Uterus (tissue), 4 donors: ENCODE results near the gene CRISP1. TPM values are rescaled to one million over a fixed set of nuclear protein-coding genes. Genes with fewer than 3 reads are reported as not detected.

Experiments
- DNase-seq, 2 donors: peaks; one replicate each; pipeline ENCODE4 v3.0.0-alpha.2; 2019 to 2020
- H3K27ac ChIP-seq, 2 donors: fragments of 200-600 bp; sonication (generic); 1 replicate in 1 of 2; 2 replicates in 1 of 2; pipeline ENCODE4 v1.5.1; 2016 to 2018
- H3K27me3 ChIP-seq, 2 donors: fragments of 200-600 bp; sonication (generic); one replicate each; pipeline ENCODE4 v1.5.1; 2018 to 2019; ENCODE audit warnings: control low read depth in 1 of 2
- H3K36me3 ChIP-seq, 2 donors: fragments of 200-600 bp; sonication (generic); one replicate each; pipeline ENCODE4 v1.5.1; 2019; ENCODE audit warnings: control low read depth in 1 of 2
- H3K4me1 ChIP-seq, 2 donors: fragments of 200-600 bp; sonication (generic); one replicate each; pipeline ENCODE4 v1.5.1; 2018 to 2019; ENCODE audit warnings: control low read depth in 1 of 2
- H3K4me3 ChIP-seq, 2 donors: fragments of 200-600 bp; sonication (generic); 1 replicate in 1 of 2; 2 replicates in 1 of 2; pipeline ENCODE4 v1.5.1; 2018 to 2019; ENCODE audit warnings: mild to moderate bottlenecking in 1 of 2
- H3K9me3 ChIP-seq, 2 donors: fragments of 200-600 bp; sonication (generic); one replicate each; pipeline ENCODE4 v1.5.1; 2019; ENCODE audit warnings: control low read depth in 1 of 2
- POLR2A ChIP-seq, 2 donors: fragments of 450-650 bp; IDR thresholded peaks; one replicate each; pipeline ENCODE4 v1.6.1; 2016; ENCODE audit warnings: antibody characterized with exemption in 2 of 2, mild to moderate bottlenecking in 1 of 2, moderate library complexity in 1 of 2
- intact Hi-C: fragments of 100-400 bp; cut with DNase I; formaldehyde crosslinking; loops from one replicate; pipeline ENCODE4 v1.15.1; 2023; ENCODE audit warnings: low total_unique reads
- total RNA-seq, 4 donors: library from RNA; depleted of rRNA in 3 of 4; stranded (reverse); fragments of >200 nt in 3 of 4; gene quantifications; one replicate each; pipeline versions ENCODE4 v1.1.0 to v1.2.4, GENCODE V29; 2014 to 2023
- TF ChIP-seq, protein P1 (sequence below), 4 experiments: fragments of 200-600 bp in 2 of 4; fragments of 450-650 bp in 2 of 4; sonication (generic) in 2 of 4; IDR thresholded peaks; one replicate each; pipeline ENCODE4 v1.5.1; 2016 to 2019; ENCODE audit warnings: antibody characterized with exemption in 4 of 4, mild to moderate bottlenecking in 2 of 4, moderate library complexity in 1 of 4
- donor health status: DM: yes; HTN: yes; CAD: no.

CRISP1 gene
- total RNA-seq, 4 donors from 2014 or later: not detected

DNA sequence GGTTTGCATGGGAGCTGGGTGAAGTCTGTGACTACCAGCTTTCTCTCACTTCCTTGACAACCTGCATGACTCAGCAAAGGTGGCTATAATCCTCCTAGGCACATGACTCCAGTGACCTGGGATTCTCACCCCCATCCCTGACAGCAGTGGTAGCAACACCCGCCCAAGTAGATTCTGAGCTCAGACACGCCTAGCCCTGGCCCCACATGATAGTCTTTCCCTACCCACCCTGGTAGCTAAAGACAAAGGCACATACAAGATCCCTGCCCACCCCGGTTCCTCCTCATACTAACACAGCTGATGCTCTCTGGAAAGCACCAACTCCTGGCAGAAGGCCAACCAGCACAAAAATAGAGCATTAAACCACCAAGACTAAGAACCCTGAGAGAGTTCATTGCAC, 25.9 kb upstream of the CRISP1 start:
- Histone ChIP-seq H3K9me3 (no peaks in the 10 kb centered on the region), H3K27ac (no peak overlapping the region), H3K27me3 (no peaks in the 10 kb centered on the region), H3K4me1 (no peaks in the 10 kb centered on the region), H3K4me3 (no peak overlapping the region), H3K36me3 (no peaks in the 10 kb centered on the region)
- DNase-seq: no peak
- intact Hi-C loops: no loop called here
- no peak for TF ChIP-seq POLR2A (IDR thresholded peaks at IDR 0.05)
- TF ChIP-seq, protein P1, sequence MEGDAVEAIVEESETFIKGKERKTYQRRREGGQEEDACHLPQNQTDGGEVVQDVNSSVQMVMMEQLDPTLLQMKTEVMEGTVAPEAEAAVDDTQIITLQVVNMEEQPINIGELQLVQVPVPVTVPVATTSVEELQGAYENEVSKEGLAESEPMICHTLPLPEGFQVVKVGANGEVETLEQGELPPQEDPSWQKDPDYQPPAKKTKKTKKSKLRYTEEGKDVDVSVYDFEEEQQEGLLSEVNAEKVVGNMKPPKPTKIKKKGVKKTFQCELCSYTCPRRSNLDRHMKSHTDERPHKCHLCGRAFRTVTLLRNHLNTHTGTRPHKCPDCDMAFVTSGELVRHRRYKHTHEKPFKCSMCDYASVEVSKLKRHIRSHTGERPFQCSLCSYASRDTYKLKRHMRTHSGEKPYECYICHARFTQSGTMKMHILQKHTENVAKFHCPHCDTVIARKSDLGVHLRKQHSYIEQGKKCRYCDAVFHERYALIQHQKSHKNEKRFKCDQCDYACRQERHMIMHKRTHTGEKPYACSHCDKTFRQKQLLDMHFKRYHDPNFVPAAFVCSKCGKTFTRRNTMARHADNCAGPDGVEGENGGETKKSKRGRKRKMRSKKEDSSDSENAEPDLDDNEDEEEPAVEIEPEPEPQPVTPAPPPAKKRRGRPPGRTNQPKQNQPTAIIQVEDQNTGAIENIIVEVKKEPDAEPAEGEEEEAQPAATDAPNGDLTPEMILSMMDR (IDR thresholded peaks at IDR 0.05): no peak

DNA sequence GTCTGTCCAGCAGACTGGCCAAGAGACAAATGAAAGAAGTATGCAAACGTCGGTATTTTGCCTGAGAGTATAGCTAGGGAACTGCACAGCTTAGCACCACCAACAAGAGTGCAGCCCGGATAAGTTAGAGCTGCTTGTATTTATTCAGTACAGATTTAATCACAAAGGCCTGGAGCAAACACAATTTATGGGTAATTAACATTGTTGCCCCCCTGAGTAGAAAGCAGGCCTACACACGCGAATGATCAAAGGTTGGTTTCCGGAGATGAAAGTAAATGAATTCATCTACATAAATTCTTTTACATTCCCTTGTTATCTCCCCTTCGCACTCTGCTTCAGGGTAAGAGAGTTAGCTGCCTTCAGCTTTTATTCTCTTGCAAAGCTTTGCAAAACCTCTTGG, 24.7 kb upstream of the CRISP1 start:
- no peak for TF ChIP-seq POLR2A (IDR thresholded peaks at IDR 0.05)
- TF ChIP-seq, protein P1 (IDR thresholded peaks at IDR 0.05): no peak
- H3K4me1 ChIP-seq: no peaks in the 10 kb centered on the region
- intact Hi-C loops: no loop called here
- H3K27ac ChIP-seq: no peak overlapping the region
- H3K4me3 ChIP-seq: no peak overlapping the region
- no peaks in the 10 kb centered on the region for H3K27me3 ChIP-seq
- no peaks in the 10 kb centered on the region for H3K36me3 ChIP-seq
- DNase-seq: no peak
- no peaks in the 10 kb centered on the region for H3K9me3 ChIP-seq

DNA sequence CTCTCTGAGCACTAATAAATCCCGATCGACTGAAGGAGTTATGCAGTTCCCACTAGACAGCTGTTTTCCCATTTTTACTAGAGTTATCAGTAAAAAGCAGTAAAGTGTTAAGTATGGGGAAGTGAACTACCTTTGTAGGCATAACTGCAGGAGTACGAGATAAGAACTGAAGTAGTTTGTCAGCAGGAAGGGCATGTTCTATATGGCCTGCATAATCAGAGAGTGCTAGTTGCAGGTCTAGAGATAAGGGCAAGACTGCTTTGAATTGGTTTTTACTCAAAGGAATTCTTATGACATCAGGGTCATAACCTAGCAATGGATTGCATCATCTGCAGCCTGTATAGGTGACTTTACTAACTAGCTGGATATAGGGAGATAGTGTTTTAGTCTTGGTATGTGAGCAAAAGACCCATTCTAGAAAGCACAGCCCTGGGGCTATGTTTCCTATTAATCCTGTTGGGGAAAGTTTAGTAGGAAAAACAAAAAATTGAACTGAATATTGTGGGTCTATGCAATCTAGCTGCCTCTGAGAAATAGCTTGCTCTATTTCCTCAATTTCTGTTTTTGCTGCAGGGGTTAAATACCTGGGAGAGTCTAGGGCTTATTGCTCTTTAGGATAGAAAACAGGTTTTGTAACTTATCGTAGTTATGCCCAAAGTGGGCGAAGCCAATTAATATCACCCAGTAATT, 22.6 kb upstream of the CRISP1 start:
- DNase-seq: no peak
- intact Hi-C loops: no loop called here
- H3K4me3 ChIP-seq: no peak overlapping the region
- H3K9me3 ChIP-seq: no peaks in the 10 kb centered on the region
- H3K27me3 ChIP-seq: no peaks in the 10 kb centered on the region
- no peaks in the 10 kb centered on the region for H3K36me3 ChIP-seq
- no peak overlapping the region for H3K27ac ChIP-seq
- H3K4me1 ChIP-seq: no peaks in the 10 kb centered on the region
- TF ChIP-seq, protein P1 (IDR thresholded peaks at IDR 0.05): no peak
- no peak for TF ChIP-seq POLR2A (IDR thresholded peaks at IDR 0.05)

DNA sequence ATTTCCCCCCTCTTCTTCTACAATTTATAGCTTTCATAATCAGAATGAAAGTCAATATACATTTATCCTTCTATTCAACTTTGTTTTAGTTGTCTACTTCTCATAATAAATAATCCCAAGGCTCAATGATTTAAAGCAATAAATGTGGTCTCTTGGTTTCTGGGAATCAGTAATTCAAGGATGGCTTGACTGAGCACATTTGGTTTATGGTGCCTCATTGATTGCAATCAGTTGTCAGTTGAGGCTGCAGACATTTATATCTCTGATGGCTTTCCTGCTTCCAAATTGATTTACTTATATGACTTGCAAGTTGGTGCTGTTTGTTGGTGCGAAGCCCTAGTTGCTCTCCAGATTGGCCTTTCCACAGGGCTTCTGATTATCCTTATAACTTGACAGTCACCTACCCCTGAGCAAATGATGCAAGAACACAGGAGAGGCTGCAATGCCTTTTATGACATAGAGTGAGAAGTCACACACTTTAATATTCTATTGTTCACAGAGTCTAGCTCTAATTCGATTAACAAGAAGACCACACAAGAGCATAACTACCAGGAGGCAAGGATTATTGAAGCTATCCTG, 2.7 kb upstream of the CRISP1 start:
- intact Hi-C loops: no loop called here
- no peaks in the 10 kb centered on the region for H3K36me3 ChIP-seq
- no peaks in the 10 kb centered on the region for H3K9me3 ChIP-seq
- H3K27ac ChIP-seq: no peak overlapping the region
- DNase-seq: no peak
- TF ChIP-seq, protein P1 (IDR thresholded peaks at IDR 0.05): no peak
- TF ChIP-seq POLR2A (IDR thresholded peaks at IDR 0.05): no peak
- H3K4me3 ChIP-seq: no peak overlapping the region
- no peaks in the 10 kb centered on the region for H3K27me3 ChIP-seq
- H3K4me1 ChIP-seq: no peaks in the 10 kb centered on the region

DNA sequence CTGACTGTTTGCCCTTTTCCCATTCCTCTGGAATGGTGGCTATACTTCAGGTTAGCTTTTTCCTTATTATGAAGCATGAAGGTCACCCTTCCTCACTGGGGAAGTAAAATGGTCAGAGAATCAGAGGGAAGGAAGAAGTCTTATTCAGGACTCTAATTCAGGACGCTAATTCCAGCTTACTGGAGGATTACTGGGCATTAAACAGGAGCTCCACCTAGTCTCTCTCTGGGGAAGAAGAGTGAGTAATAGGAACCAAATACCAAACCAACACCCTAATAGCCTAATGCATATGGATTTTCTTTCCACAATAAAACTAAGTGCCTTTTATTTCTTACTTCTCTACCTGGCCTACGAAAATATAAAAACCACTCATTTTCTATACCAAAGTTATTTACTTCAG, 10.1 kb downstream of the CRISP1 start:
- Histone ChIP-seq H3K27ac (no peak overlapping the region), H3K9me3 (no peaks in the 10 kb centered on the region), H3K27me3 (no peaks in the 10 kb centered on the region), H3K4me1 (no peaks in the 10 kb centered on the region), H3K4me3 (no peak overlapping the region), H3K36me3 (no peaks in the 10 kb centered on the region)
- TF ChIP-seq POLR2A (IDR thresholded peaks at IDR 0.05): no peak
- TF ChIP-seq, protein P1 (IDR thresholded peaks at IDR 0.05): no peak
- intact Hi-C loops: no loop called here
- no peak for DNase-seq
